Astrocyte (in vitro differentiated cells and primary cell): Measurements from ENCODE around the gene STARD13. TPM values are rescaled to one million over a fixed set of nuclear protein-coding genes. Genes with fewer than 3 reads are reported as not detected.

Experiments used
- DNase-seq: peaks from one replicate; pipeline ENCODE4 v3.0.0-alpha.2; 2010; ENCODE audit warnings: low read depth
- FAIRE-seq: peaks from 2 replicates; lab custom pipeline; 2011; peaks lifted over from hg19 to GRCh38; lab: Jason Lieb, UNC
- H2AFZ ChIP-seq: 2 replicates; pipeline ENCODE4 v1.6.0; 2012; ENCODE audit warnings: low read depth, low read length, inconsistent platforms
- H3K27ac ChIP-seq: 2 replicates; pipeline ENCODE4 v1.5.1; 2011; ENCODE audit warnings: low read depth, low read length, inconsistent platforms
- H3K27me3 ChIP-seq: 2 replicates; pipeline ENCODE4 v1.6.0; 2011; ENCODE audit warnings: low read length, inconsistent platforms; ENCODE audit not compliant: insufficient read depth
- H3K36me3 ChIP-seq: 2 replicates; pipeline ENCODE4 v1.5.1; 2011; ENCODE audit warnings: low read length, inconsistent platforms; ENCODE audit not compliant: insufficient read depth
- H3K4me1 ChIP-seq: 2 replicates; pipeline ENCODE4 v1.5.1; 2011; ENCODE audit warnings: low read length, inconsistent platforms; ENCODE audit not compliant: insufficient read depth
- H3K4me2 ChIP-seq: 2 replicates; pipeline ENCODE4 v1.6.0; 2012; ENCODE audit warnings: low read length, inconsistent platforms
- H3K4me3 ChIP-seq: 2 replicates; pipeline ENCODE4 v1.5.1; 2011; ENCODE audit warnings: low read depth, mild to moderate bottlenecking, low read length, inconsistent platforms; ENCODE audit not compliant: insufficient read depth
- H3K79me2 ChIP-seq: 2 replicates; pipeline ENCODE4 v1.6.0; 2012; ENCODE audit warnings: mild to moderate bottlenecking, low read length, inconsistent platforms; ENCODE audit not compliant: insufficient read depth
- H3K9ac ChIP-seq: 2 replicates; pipeline ENCODE4 v1.6.0; 2012; ENCODE audit warnings: mild to moderate bottlenecking, low read length, inconsistent platforms
- H3K9me3 ChIP-seq: 2 replicates; pipeline ENCODE4 v1.5.1; 2012; ENCODE audit warnings: low read depth, mild to moderate bottlenecking, low read length, inconsistent platforms; ENCODE audit not compliant: insufficient read depth
- H4K20me1 ChIP-seq: 2 replicates; pipeline ENCODE4 v1.6.0; 2012; ENCODE audit warnings: low read length, inconsistent platforms; ENCODE audit not compliant: insufficient read depth
- H3K27ac Mint-ChIP-seq: one replicate; pipeline ENCODE4 v1.8.0; 2021; ENCODE audit warnings: mild to moderate bottlenecking, mixed read lengths; ENCODE audit not compliant: unreplicated experiment
- H3K27me3 Mint-ChIP-seq: one replicate; pipeline ENCODE4 v1.8.0; 2021; ENCODE audit warnings: low read depth, mixed read lengths; ENCODE audit not compliant: unreplicated experiment
- H3K36me3 Mint-ChIP-seq: one replicate; pipeline ENCODE4 v1.8.0; 2021; ENCODE audit warnings: low read depth, mixed read lengths; ENCODE audit not compliant: unreplicated experiment
- H3K4me1 Mint-ChIP-seq: one replicate; pipeline ENCODE4 v1.8.0; 2021; ENCODE audit warnings: low read depth, mixed read lengths; ENCODE audit not compliant: unreplicated experiment
- H3K4me3 Mint-ChIP-seq: one replicate; pipeline ENCODE4 v1.8.0; 2021; ENCODE audit warnings: mild to moderate bottlenecking, moderate library complexity, mixed read lengths; ENCODE audit not compliant: unreplicated experiment
- H3K9me3 Mint-ChIP-seq: one replicate; pipeline ENCODE4 v1.8.0; 2021; ENCODE audit warnings: mild to moderate bottlenecking, mixed read lengths; ENCODE audit not compliant: unreplicated experiment
- CTCF ChIP-seq: IDR thresholded peaks from 2 replicates; pipeline ENCODE4 v1.5.1; 2011; ENCODE audit warnings: low read depth, mild to moderate bottlenecking, inconsistent platforms, low read length, moderate library complexity; ENCODE audit not compliant: insufficient read depth
- EZH2 ChIP-seq: IDR thresholded peaks from 2 replicates; pipeline ENCODE4 v1.6.1; 2012; ENCODE audit warnings: mild to moderate bottlenecking, low read length, inconsistent platforms; ENCODE audit not compliant: insufficient read depth
- total RNA-seq: library from RNA; stranded (reverse); gene quantifications from 2 replicates; pipeline ENCODE4 v1.2.1, GENCODE V29; 2021

STARD13 gene
- total RNA-seq, 1 donor from 2014 or later, result 30.1 TPM

GRCh38 chr13:33331962-33332361, 46.4 kb upstream of the STARD13 start:
- Mint-ChIP-seq H3K27me3 (no peaks in the 10 kb centered on the region), H3K27ac (no peak overlapping the region), H3K4me1 (no peaks in the 10 kb centered on the region), H3K36me3 (no peaks in the 10 kb centered on the region), H3K9me3 (peaks cover 2% of the 10 kb centered on the region), H3K4me3 (no peak overlapping the region)
- Histone ChIP-seq H3K27ac (no peak overlapping the region), H3K4me2 (no peak overlapping the region), H3K36me3 (no peaks in the 10 kb centered on the region), H3K27me3 (no peaks in the 10 kb centered on the region), H3K9ac (no peak overlapping the region), H4K20me1 (no peaks in the 10 kb centered on the region), H3K9me3 (no peaks in the 10 kb centered on the region), H3K4me3 (no peak overlapping the region), H3K79me2 (no peaks in the 10 kb centered on the region), H3K4me1 (no peaks in the 10 kb centered on the region), H2AFZ (no peak overlapping the region)
- FAIRE-seq, result no peak
- DNase-seq, result no peak
- TF ChIP-seq CTCF (no peak), EZH2 (no peak)

GRCh38 chr13:33330483-33330882, 44.9 kb upstream of the STARD13 start:
- H3K27ac ChIP-seq, result no peak overlapping the region
- Mint-ChIP-seq H3K27me3 (no peaks in the 10 kb centered on the region), H3K4me3 (no peak overlapping the region), H3K27ac (no peak overlapping the region), H3K4me1 (no peaks in the 10 kb centered on the region), H3K36me3 (no peaks in the 10 kb centered on the region), H3K9me3 (peaks cover 1% of the 10 kb centered on the region)
- H2AFZ ChIP-seq, result no peak overlapping the region
- H3K4me2 ChIP-seq, result no peak overlapping the region
- TF ChIP-seq CTCF (no peak), EZH2 (no peak)
- DNase-seq (no peak), FAIRE-seq (no peak)
- no peaks in the 10 kb centered on the region for H3K79me2 ChIP-seq
- no peak overlapping the region for H3K9ac ChIP-seq
- no peak overlapping the region for H3K4me3 ChIP-seq
- no peaks in the 10 kb centered on the region for H3K27me3 ChIP-seq
- H3K9me3 ChIP-seq, result no peaks in the 10 kb centered on the region
- H3K36me3 ChIP-seq, result no peaks in the 10 kb centered on the region
- H3K4me1 ChIP-seq, result no peaks in the 10 kb centered on the region
- no peaks in the 10 kb centered on the region for H4K20me1 ChIP-seq

GRCh38 chr13:33328701-33329100, 43.1 kb upstream of the STARD13 start:
- no peaks in the 10 kb centered on the region for H3K4me1 ChIP-seq
- Mint-ChIP-seq H3K4me3 (no peak overlapping the region), H3K9me3 (no peaks in the 10 kb centered on the region), H3K27me3 (no peaks in the 10 kb centered on the region), H3K36me3 (no peaks in the 10 kb centered on the region), H3K4me1 (no peaks in the 10 kb centered on the region), H3K27ac (no peak overlapping the region)
- no peaks in the 10 kb centered on the region for H3K36me3 ChIP-seq
- no peak overlapping the region for H2AFZ ChIP-seq
- H3K4me2 ChIP-seq, result no peak overlapping the region
- no peak overlapping the region for H3K4me3 ChIP-seq
- FAIRE-seq (no peak), DNase-seq (no peak)
- H3K9me3 ChIP-seq, result no peaks in the 10 kb centered on the region
- no peaks in the 10 kb centered on the region for H4K20me1 ChIP-seq
- H3K27me3 ChIP-seq, result no peaks in the 10 kb centered on the region
- no peak overlapping the region for H3K9ac ChIP-seq
- no peak overlapping the region for H3K27ac ChIP-seq
- no peak for TF ChIP-seq CTCF
- no peak for TF ChIP-seq EZH2
- no peaks in the 10 kb centered on the region for H3K79me2 ChIP-seq
